Germinal center (tissue), 1 donor: ENCODE measurements around the gene FAM114A2.

ENCODE experiments used
- DNase-seq: peaks from one replicate; pipeline ENCODE4 v3.0.0; 2012; ENCODE audit warnings: mixed read lengths, low spot score

FAM114A2 gene

DNA sequence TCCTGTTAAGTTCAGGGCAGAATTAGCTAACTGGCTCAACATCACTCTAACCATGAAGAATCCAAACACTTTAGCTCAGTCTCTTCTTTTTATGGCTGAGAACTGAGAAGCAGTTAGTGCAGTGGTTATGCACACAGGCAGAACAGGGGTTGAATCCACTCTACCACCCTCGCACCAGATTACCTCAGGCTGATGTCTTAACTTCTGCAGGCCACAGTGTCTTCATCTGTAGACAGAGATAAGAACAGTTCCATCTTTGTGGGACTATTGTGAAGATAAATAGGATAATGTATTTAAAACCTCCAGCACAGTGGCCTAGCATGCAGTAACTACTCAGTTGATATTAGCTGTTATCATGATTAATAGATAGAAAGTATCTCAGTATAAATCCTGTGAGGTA lies 54.8 kb downstream of the FAM114A2 start:
- DNase-seq: no peak

DNA sequence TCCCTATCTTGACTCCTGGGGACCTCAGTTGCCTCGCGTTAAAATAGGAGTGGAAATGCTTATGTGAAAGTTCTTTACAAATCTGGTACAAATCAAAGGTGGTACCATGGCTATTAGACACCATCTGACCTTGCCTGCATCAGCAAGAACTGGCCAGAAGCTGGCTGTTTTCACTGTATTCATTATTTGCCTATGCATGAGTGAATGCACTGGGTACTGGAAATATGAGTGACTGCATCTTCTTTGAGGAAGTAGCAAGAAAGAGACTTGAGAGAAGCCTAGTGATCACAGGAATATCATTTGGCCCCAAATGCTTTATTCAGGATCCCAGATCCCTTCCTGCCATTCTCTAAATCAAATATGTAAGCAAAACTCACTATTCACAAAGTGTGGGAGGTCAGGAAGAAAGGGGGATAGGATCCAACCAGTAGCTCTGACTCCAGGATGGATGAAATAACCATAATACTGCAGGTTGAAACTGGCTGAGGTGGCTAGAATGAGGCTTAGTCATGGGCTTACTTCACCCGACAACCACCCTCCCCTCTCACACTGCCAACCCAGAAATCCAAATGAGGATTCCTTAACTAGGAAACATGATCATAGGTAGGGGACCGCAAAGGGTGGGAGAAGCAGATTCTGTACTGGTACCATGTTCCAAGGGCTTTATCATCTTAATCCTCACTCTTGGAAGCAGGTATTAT lies 56.7 kb downstream of the FAM114A2 start:
- peak; percentile 14 for DNase-seq

DNA sequence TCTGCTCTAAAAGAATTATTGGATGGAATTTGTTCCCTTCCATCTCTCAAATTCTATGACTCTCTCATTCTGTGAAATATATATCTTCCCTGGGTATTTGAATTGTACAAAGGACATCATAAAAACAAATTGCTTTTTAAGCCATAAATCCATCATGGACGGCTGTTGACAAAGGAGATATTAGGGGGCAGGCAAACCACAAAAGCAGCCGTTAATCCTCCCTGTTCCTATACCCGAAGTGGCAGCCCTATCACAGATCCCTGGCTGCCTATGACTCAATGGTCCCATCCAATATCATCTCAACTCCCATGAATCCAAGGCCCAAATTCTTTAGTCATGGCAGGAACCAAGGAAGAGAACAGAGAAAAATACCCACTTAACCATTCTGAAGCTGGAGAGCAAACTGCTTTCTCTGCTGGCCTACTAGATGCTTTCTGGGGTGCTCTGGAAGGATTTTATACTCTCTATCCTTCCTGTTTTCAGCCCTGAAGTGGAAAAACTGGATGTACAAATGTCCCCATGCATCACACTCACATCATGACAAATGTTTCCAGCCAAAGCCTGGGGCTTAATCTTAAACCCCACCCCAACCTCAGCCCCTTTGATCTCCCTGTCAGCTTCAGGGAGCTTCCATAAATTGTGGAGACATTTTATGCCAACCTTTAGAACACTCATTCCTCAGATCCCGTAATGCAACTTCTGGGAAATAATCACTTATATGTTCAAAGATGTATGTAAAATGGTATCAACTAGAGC lies 59.5 kb downstream of the FAM114A2 start:
- DNase-seq: no peak

DNA sequence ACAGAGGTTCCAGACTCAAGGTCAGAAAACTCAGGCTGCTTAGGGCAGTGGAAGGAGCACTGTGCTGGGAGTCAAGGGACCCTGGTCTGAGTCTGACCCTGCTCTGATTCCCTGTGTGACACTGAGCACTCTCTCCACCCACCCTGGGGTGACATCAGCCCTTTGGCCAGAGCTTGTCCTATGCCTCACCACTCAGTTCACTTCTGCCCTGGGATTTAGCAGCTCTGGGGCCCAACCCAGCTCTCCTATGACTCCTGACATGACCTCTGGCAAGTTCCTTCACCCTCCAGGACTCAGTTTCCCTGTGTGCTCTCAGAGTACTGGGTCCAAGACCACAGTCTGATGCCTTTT lies 63.9 kb downstream of the FAM114A2 start:
- DNase-seq: no peak

DNA sequence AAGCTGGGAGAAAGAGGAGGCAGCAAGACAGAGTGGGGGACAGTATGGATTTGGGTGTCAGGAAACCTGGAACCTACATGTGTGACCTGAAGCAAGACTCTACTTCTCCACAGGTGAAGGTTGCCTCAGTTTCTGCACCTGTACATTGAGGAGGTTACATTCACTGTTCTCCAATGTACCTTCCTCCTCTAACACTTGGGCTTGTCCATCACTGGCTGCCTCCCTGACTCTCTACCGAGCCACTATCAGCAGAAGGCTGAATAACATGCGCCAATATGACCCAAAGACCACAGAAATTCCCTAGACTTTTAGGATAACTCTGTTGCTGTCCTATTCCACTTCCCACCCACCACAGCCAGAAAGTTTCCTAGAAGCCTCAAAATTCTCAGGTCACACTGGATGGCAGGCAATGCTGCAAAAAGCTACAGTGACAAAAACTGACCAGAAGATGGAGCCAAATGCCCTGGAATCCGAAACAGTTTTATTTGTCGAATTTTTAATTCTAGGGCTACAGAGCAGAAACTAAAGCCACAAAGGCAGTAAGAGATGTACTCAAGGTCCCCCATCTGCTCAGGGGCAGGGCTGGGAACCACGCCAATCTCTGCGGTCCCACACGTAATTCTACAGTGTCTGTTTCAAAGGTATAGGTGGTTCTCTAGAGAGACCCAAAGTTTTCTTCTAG lies 64.4 kb downstream of the FAM114A2 start:
- DNase-seq: peak; percentile 44

DNA sequence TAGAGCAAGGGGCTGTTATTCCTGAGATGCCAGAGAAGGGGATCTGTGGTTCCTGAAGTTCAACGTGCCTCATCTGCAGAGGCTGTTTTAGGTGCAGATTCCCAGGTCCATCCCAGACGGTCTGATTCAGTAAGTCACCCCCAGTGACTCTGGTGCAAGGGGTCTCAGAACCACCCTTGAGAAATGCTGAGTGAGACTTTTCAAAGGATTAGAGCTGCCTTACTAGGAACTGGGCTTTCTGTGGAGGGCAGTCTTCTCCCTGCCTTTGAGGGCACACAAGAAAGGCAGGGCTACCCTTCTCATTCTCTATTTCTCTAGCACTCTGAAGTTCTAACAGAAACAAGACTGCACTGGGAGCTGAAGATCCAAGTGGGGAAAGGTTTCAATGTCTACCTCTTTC lies 66.5 kb downstream of the FAM114A2 start:
- no peak for DNase-seq

DNA sequence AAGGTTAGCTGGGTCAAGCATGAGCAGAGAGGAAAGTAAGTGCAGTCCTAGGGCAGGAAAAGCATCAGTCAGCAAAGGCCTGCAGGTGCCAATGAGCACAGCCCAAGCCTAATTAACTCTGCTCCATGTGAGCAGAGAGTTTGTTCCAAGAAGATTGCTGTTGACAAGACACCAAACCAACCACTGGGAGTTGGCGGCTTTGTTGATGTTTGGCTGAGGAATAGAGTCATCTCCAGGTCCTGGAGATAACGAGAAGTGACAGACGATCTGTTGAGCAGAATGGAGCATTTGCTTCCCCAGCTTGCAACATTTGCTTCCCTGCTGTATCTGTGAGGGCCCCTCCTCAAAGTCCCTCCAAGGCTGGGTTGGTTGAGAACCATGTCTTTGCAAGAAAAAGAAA lies 68.2 kb downstream of the FAM114A2 start:
- no peak for DNase-seq

DNA sequence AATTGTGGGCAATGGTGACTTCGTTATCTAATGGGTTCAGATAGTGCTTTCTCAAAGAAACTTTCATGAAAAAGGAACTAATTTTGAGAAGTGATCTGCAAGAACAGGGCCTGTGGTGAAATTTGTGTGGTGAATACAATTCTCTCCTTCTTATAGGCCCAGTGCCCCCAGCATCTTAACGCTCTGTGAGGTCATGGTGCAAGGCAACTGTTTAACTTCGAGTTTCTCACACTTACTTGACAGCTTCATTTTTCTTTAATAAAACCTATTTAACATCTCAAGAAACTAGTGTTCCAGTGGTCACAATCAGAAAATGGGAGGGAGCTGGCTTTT lies 69.2 kb downstream of the FAM114A2 start:
- DNase-seq: no peak

DNA sequence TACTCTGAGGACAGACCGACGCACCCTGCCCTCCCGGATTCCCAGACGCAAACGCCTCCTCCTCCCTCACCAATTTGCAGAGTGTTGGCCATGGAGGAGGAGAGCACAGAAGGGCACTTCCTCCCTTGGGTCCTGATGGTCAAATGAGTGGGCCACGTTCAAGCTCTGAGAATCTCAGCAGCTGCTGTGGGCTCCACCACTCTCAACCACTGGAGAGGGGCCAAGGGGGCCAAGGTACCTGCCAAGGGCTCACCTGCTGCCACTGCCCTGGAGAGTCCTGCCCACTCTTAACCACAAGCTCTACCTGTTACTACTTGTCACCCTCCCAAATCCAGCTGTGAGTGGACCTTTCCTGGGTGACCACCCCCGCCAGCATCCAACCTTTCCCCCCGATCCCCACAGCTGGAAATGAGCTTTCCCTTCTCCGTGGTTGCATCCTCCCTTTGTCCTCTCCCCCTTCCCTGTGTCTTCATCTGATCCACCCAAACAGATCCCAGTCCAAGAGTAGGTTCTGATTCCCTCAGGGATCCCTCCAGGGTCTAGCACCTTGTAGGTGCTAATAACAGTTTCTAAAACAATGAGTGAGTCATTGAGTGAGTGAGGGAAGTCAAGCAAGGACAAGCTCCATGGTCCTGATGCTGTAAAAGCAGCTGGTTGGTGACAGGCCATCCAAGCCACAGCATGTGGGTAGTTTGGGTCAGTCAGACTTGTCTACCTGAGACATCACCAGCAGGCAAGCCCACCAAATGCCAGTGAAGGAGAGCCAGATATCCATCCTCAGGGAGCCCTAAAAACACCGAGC lies 69.7 kb downstream of the FAM114A2 start:
- DNase-seq: no peak

DNA sequence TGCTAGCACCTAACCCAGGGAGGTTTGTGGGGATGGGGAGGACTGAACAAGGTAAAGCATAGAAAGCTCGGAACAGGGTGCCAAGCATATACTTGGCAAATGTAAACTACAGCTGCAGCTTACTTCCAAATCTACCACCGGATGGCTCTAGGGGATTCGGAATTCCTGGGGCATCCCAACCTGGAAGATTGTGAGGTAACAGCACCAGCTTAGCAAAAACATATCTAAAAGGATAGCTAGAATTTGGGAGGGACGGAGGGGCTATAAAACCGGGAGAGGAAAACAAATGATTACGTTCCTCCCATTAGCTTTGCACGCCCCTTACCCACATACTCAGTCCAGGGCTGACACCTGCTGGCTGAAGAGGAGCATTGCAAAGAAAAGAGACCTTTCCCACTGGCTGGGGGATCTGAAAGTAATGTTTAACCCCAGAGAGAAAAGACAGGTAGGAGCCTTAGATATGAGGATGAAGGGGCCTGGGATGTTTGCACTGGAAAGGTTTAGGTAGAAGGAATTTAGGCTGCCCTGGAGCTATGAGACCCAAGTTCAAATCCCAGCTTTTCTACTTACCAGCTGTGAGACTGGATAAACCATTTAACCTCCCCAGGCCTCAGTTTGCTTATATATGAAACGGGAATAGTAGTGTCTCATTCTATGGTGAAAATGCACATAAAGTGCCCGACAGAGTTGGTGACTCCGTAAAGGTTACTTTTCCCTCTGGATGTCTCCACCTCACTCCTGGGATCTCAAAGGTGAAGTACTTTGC lies 73.6 kb downstream of the FAM114A2 start:
- peak; percentile 73 for DNase-seq

DNA sequence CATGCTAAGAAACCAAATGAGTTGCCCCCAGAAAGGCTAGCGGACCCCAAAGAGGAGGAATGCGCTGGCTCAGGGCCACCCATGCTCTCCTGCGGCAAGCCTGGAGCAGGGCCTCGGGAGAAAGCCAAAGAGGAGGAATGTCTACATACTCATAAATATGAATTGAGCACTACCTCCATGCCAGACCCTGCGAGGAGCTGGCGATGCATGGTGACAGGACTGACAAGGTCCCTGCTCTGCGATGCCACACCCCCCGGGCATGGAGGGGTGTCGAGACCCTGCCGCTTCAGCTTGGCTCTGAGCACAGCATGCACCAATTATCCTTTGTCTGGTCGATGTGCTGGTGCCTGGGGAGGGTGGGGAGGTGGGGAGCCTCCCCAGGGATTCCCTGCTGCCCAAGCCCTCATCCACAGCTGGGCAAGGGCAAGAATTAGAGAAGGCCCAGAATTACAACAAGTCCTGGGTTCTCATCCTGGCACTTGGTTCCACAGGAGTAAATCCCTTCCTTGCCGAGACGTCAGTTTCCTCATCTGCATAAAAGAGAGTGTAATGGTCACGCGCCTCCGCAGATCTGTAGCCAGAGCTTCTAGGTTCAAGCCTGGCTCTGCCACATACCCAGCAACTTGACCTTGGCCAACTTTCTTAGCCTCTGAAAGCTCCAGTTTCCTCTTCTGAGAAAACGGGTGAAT lies 74.4 kb downstream of the FAM114A2 start:
- DNase-seq: no peak

DNA sequence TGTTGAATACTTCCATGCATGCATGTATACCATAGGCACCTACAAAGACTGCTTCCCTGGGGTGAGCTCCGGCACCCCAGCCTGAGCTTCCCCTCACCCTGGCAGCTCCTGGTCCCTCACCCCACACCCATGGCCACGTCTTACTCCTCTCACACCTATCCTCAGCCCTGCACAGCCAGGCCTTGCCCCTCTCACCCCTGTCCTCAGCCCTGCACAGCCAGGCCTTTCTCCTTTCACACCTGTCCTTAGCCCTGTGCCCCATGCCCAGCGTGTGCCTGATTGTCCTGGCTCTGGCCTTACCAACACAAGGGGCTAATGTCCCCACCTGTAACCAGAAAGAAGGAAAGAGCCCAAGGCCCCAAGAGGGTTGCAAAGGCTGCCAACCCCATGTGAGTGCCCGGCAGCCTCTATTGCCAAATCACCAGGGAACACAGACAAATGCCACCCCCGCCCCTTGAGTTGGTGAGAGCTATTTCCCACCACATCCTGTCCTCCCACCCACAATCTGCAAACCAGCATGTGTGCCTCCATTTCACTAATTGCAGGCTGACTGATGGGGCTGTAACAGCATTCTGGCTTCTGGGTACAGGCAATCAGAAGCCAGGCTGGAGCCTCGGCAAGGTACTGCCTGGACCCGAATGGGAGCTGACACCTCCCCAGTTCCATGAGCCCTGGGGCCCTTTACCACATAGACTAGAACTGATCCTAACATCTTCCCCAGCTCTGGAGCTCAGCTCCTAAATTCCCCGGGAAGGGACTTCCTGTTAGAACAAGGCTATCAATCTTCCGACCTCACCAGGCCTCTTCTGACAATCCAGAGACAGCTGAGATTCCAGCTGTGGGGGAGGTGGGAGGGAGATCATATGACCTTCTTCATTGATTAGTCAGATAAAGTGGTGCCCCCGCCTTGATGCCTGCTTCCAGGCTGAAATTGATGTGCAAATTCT lies 78.2 kb downstream of the FAM114A2 start:
- DNase-seq: no peak

DNA sequence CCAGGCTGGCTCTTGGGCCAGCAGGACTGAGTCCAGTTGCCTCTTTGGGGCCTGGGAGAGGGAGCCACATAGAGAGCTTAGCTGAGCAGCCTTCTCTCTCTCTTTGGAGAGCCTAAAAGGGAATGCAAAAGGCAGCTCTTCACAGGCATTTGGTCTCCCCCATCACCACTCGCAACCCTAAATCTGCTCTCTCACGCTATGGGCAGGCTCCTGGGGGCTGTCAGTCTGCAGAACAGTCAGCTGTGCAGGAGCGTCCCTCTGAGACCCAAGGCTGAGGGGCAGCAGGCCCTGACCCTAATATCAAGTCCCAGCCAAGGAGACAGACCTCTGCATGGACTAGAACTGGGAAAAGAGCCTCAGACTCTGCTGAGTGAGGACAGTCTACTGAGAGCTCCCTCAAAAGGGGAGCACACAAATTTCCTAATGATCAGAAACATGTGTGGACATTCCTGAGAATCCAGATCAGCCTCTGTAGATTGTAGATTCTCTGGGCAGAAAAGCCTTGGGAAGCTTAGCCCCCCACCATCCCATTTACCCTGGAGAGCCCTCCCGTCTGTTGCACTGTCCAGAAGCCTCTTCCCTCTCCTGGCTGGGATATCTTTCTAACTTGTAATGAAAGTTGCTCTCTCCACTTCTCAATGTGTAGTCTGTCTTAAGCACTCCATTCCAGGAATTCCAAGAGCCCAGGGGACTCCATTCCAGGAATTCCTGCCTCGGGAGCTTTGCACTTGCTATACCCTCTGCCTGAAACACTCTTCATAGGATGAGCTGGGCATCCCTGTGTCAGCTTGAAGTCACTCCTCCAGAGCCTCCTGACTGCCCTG lies 79.4 kb downstream of the FAM114A2 start:
- no peak for DNase-seq

DNA sequence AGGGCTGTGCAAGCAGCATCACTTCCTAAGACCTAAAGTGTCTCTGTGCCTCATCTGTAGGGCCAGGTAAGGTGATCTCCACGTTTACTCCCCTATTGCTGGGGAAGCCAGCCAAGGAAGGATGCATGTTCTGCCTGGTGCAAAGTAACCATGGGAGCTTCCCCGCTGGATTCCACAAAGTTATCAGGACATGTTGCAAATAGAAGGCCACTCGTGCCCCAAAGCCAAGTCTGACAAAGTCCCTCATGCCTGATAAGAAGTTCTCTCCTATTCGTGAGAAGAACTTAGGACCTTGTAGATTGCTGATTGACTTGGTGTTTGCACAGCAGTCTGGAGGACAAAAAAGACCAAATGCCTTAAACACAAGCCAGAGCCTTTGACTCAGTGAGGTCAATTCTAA lies 81.5 kb downstream of the FAM114A2 start:
- DNase-seq: no peak

DNA sequence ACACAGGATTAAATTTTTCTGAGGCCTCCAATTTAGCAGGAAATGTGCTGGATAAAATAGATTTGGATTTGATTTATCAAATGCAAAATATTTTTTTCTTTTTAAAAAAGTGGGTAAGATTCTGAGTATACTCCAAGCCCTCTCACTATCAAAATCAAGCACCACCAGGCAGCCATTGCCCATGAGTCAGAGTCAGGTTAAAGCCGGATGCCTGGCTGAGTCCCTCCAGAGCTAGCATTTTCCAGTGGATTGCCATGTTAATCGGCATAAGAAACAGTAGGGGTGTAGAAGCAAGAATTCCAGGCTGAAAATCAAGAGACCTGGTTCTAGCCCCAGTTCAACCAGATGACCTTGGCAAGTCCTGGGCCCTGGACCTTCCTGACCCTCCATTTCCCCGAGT lies 85.3 kb downstream of the FAM114A2 start:
- no peak for DNase-seq

DNA sequence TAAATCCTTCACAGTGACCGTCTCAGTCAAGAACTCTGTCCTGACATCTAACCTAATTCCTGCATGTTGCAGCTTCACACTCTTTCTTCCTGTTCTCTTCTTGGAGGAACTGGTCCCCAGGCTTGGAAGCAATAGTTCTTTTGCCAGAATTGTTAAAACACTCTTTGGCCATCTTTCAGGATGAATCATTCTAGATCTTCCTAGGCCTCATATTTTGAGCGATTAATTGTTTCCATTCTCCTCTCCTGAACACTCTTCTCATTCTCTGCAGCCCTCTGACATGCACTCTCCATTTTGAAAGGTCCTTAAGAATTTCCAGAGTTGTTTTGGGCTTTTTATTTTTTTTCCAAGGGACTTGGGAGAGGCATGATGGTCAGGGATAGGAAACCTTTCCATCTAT lies 85.8 kb downstream of the FAM114A2 start:
- no peak for DNase-seq

DNA sequence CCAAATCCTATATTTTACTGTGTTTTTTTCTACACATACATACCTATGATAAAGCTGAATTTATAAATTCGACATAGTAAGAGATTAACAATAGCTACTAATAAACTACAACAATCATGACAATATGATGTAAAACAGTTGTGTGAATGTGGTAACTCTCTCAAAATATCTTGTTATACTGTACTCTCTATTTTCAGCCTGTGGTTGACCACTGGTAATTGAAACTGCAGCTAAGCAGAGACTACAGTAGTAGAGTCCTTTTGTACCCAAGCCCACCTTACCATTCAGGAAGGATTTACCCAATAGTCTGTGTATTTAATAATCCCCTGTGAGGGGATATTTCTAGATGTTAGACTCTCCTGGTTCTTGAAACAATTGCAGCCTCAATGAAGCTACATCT lies 86.7 kb downstream of the FAM114A2 start:
- DNase-seq: no peak

DNA sequence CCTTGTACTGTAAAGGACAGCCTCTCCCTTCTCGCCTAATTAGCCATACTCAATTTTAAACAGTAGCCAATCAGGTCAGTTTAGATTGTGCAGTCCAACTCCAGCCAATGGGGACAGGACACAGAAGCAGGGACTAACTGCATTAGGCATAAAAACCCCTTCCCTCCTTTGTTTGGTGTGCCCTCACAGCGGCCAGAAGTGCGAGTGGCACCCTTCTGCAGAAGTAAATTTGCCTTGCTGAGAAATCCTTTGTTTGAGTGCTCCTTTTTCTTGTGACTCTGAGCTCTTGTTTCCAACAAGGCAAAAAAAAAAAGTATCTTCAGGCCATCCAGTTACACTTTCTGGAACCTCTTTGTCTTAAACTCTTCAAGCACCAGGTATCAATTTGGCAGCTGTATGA lies 97.4 kb downstream of the FAM114A2 start:
- DNase-seq: no peak
